ENCODE data around the gene SOD2.
"Not testable (repeated sequence)": the region's sequence is repeated elsewhere in the genome, so short reads cannot be mapped to it uniquely, and the experiment has no call there.

Gene SOD2

DNA sequence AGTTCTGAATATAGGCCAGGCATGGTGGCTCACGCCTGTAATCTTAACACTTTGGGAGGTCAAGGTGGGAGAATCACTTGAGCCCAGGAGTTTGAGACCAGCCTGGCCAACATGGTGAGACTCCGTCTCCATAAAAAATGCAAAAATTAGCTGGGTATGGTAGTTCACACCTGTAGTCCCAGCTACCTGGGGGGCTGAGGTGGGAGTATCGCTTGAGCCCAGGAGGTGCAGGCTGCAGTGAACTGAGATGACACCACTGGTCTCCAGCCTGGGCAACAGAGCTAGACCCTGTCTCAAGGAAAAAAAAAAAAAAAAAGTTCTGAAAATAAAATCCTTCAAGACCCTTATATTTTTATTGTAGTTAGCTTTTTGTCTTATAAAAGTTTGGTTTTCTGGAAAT, 22.6 kb upstream of the SOD2 start:
- DNase-seq, result no peak

- no peak for DNase-seq
These were observed 22.1 kb upstream of the SOD2 start for GRCh38 chr6:159715166-159715565.

DNA sequence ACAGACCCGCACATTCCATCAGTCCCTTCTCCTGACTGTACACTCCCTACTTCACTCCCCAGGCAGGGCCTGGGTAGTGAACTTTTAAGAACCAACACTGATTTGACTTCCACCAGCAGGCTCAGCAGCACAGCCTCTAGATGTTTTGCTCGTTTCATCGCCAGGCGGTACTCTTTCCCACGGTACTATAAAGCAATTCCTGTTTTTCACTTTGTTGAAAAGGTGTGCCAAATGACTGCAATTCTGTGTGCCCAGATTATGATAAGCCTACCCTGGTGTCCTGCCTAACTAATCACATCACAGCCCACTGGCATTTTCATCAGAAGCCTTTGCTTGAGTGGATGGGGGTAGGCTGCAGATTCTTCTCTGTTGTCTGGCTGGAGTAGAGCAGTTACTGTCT, 21.4 kb upstream of the SOD2 start:
- no peak for DNase-seq

DNA sequence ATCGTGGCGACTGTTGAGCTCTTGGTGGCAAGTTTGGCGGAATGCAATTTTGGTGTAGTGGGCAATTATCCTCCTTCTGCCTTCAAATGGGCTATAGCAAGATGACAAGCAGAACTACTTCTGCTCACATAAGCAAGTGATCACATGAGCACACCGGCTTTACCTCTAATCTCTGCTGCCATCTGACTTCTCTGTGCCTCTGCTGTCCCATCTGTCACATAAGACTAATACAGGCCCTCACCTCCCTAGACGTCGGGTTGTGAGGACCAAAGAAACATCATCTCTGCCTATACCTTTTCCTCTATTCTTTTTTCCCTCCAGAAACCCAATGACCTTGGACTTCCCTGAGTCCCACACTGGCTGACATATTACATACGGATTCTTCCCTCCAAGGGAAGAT, 20.9 kb upstream of the SOD2 start:
- DNase-seq, result no peak

DNA sequence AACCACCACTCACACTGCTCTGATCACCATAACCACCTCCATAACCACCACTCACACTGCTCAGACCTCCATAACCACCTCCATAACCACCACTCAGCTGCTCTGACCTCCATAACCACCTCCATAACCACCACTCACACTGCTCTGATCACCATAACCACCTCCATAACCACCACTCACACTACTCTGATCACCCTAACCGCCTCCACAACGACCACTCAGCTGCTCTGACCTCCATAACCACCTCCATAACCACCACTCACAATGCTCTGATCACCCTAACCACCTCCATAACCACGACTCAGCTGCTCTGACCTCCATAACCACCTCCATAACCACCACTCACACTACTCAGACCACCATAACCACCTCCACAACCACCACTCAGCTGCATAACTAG, 19.3 kb upstream of the SOD2 start:
- not testable (repeated sequence) for DNase-seq

DNA sequence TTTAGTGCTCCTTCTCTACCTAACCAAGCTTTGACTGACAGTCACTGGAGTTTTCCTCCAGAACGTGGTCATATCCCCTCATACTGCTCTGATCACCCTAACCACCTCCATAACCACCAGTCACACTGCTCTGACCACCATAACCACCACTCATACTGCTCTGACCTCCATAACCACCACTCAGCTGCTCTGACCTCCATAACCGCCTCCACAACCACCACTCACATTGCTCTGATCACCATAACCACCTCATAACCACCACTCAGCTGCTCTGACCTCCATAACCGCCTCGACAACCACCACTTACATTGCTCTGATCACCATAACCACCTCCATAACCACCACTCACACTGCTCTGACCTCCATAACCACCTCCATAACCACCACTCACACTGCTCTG, 17.6 kb upstream of the SOD2 start:
- not testable (repeated sequence) for DNase-seq

GRCh38 chr6:159701413-159701999, 8.5 kb upstream of the SOD2 start:
- no peak for DNase-seq

DNA sequence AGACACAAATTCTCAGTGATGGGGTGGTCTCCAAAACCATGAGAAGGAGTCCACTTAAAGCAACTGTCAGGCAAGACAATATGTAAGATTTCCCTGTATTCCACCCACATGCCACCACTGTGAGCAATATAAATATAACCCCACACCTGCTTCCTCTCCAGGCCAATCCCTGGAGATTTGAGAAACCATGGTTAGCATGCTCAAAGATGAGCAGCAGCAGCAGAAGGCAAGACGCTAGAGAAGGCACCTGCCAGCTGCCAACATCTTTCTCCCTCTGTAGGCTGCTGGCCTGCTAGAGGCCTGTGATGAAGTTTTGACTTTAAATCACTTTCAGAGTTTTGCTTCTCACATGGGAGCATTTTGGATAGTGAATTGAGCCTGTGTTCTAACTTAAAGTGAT, 7.9 kb upstream of the SOD2 start:
- DNase-seq, result no peak

- DNase-seq, result no peak
These were observed 2.9 kb upstream of the SOD2 start for GRCh38 chr6:159695984-159696383.

GRCh38 chr6:159693894-159694545, 979 bp upstream of the SOD2 start:
- peak; percentile 84 to 90 for DNase-seq

GRCh38 chr6:159692303-159693127, 526 bp downstream of the SOD2 start:
- peak in 1 of 2 experiments; percentile 41 for DNase-seq

DNA sequence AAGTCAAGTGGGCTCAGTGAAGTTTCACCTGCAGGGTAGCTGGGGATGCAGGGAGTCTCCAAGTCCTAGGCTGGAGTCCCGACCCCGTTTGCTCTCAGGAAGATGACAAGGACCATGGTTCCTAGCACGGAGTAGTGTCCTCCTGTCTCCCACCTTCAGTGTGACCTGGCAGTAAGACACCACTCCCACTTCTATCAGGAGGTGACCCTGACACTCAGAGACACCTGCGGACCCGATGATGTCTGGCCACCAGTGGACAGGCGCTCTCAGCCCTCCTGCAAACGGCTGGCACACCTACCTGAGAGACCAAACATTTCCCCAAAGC, 1.1 kb downstream of the SOD2 start:
- DNase-seq, result peak in 1 of 2 experiments; percentile 7

GRCh38 chr6:159691133-159691962, 1.7 kb downstream of the SOD2 start:
- peak; percentile 30 to 41 for DNase-seq

DNA sequence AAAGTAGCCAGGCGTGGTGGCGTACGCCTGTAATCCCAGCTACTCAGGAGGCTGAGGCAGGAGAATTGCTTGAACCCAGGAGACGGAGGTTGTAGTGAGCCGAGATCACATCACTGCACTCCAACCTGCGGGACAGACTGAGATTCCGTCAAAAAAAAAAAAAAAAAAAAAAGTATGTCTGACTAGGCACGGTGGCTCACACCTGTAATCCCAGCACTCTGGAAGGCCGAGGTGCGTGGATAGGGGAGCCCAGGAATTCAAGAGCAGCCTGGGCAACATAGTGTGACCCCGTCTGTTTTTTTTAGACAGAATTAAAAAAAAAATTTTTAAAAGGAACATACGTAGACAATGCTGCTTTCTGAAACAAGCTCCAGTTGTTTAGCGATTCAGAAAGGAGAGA, 2.9 kb downstream of the SOD2 start:
- not testable (repeated sequence) for DNase-seq

GRCh38 chr6:159689001-159689400, 4.0 kb downstream of the SOD2 start:
- DNase-seq, result no peak

DNA sequence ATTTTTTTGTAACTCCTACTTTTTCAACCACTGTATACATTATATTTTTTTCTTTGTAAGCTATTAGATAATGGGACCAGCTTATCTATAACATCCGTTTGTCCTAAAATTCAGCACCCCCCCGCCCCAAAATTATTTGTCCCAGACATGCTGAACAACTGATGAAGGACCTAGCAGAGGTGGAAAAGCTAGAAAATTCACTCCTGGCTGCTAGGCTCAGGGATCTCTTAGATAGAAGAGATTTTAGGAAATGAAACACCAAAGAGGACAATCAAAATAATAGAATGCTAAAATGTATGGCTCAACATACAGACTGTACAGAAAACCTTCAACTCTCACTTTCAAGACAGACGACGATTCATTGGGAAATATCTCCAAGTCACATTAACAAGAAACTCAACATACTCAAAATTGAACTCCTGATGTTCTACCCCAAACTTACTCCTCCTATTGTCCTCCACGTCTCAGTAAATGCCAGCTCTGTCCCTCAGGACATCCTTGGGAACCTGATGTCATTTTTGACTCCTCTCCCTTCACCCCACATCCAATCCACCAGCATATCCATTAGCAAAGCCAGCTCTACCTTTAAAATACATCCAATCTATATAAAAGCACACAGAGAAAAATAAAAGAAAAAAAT, 4.7 kb downstream of the SOD2 start:
- DNase-seq, result no peak

DNA sequence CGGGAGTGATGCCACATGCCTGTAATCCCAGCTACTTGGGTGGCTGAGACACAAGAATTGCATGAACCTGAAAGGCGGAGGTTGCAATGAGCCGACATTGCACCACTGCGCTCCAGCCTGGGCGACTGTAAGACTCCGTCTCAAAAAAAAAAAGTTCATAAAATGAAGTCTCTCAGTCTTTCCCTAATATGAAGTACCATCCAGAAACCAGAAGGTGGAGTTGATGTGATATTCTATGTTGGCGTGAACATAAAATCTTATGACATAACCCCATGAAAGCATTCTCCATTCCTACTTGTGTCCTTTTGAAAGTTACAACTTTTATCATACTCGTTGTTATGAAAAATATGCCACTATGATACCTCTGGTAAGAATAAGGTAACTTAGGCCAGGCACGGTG, 5.7 kb downstream of the SOD2 start:
- no peak for DNase-seq

- no peak for DNase-seq
These were observed 6.3 kb downstream of the SOD2 start for GRCh38 chr6:159686703-159687102.

DNA sequence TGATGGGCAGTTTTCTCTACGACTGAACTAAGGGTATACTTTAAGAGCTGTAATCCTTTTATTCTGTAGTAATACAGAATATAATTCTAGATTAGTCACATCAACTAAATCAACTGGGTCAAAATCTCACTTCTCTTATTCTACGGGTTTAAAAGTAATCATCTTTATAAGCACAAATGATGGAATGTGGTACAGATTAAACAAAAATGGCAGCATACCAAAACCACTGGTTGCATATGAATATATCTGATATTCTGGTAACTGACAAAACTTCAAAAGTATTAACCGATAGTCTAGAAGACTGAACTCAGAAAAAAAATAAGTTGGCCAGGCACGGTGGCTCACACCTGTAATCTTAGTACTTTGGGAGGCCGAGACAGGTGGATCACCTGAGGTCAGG, 7.0 kb downstream of the SOD2 start:
- DNase-seq, result no peak

- no peak for DNase-seq
These were observed 9.1 kb downstream of the SOD2 start for GRCh38 chr6:159684013-159684304.

DNA sequence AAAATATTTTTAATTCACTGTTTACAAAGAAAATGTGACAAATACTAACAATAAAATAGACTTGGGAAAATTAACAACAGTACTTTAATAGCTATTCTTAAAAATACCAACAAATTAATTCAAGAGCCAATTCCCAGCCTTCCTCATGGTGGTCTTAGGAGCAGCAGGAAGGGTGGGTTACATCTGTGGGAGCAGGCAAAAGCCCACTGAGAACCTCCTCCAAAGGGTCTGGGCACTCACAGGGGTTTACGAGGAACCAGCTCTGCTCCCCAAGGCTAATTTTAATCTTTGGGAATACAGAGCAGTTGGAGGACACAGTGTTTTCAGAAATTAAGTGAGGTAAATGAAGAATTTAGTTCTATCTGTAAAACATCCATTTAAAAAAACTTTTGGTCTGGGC, 10.2 kb downstream of the SOD2 start:
- no peak for DNase-seq

- no peak for DNase-seq
These were observed 10.7 kb downstream of the SOD2 start for GRCh38 chr6:159682295-159682694.
